Activated T-helper 9 cell treated with anti-CD3 and anti-CD28 coated beads, Interleukin-2, amount 50 U/mL, for 16 hours (primary cell): ENCODE results near the gene EXD3.

Experiments used
- DNase-seq: peaks from one replicate; pipeline ENCODE4 v3.0.0-alpha.2; 2020; ENCODE audit warnings: low read depth

The EXD3 gene

GRCh38 chr9:137317021-137317717, 105.8 kb downstream of the EXD3 start:
- DNase-seq = no peak

- no peak for DNase-seq
These were observed 106.7 kb downstream of the EXD3 start for GRCh38 chr9:137316012-137316981.

- DNase-seq = no peak
These were observed 107.4 kb downstream of the EXD3 start for GRCh38 chr9:137315581-137316011.

GRCh38 chr9:137314561-137315560, 108.1 kb downstream of the EXD3 start:
- DNase-seq = no peak

- no peak for DNase-seq
These were observed 108.9 kb downstream of the EXD3 start for GRCh38 chr9:137313956-137314560.

GRCh38 chr9:137313326-137313936, 109.5 kb downstream of the EXD3 start:
- DNase-seq = no peak

GRCh38 chr9:137312852-137313325, 110.1 kb downstream of the EXD3 start:
- no peak for DNase-seq

- no peak for DNase-seq
These were observed 110.7 kb downstream of the EXD3 start for GRCh38 chr9:137311986-137312851.

GRCh38 chr9:137311171-137311985, 111.6 kb downstream of the EXD3 start:
- DNase-seq = no peak

- DNase-seq = no peak
These were observed 112.5 kb downstream of the EXD3 start for GRCh38 chr9:137310189-137311052.

- DNase-seq = no peak
These were observed 113.4 kb downstream of the EXD3 start for GRCh38 chr9:137309368-137310188.

- DNase-seq = no peak
These were observed 114.8 kb downstream of the EXD3 start for GRCh38 chr9:137308057-137308619.

- no peak for DNase-seq
These were observed 115.5 kb downstream of the EXD3 start for GRCh38 chr9:137307255-137308056.

GRCh38 chr9:137306850-137307254, 116.1 kb downstream of the EXD3 start:
- DNase-seq = no peak

GRCh38 chr9:137306066-137306849, 116.7 kb downstream of the EXD3 start:
- no peak for DNase-seq
